GM18858 (cell line): ENCODE results near the gene DHDH.

Experiments used
- ATAC-seq: cut with Tn5 transposase; IDR thresholded peaks from one replicate; pipeline ENCODE4 v1.9.1; 2021; ENCODE audit not compliant: unreplicated experiment

Gene DHDH

GRCh38 chr19:48946463-48947257 is 13.2 kb downstream of the DHDH start:
- ATAC-seq, result no peak

- ATAC-seq, result no peak
Measured at GRCh38 chr19:48947258-48947542, 13.7 kb downstream of the DHDH start.

- no peak for ATAC-seq
Measured at GRCh38 chr19:48950159-48950558, 16.7 kb downstream of the DHDH start.

- no peak for ATAC-seq
Measured at GRCh38 chr19:48950830-48951519, 17.5 kb downstream of the DHDH start.

- no peak for ATAC-seq
Measured at GRCh38 chr19:48953141-48953540, 19.6 kb downstream of the DHDH start.

- ATAC-seq, result no peak
Measured at GRCh38 chr19:48953990-48954594, 20.6 kb downstream of the DHDH start.

- peak; percentile 54 for ATAC-seq
Measured at GRCh38 chr19:48954595-48955307, 21.3 kb downstream of the DHDH start, which contains the start of gene BAX. Gene BAX (plus strand): TSS chr19:48954875. CDS start chr19:48954929, 54 bp downstream.

- ATAC-seq, result peak; percentile 10
Measured at GRCh38 chr19:48955308-48955958, 21.9 kb downstream of the DHDH start.

- ATAC-seq, result no peak
Measured at GRCh38 chr19:48958006-48958405, 24.5 kb downstream of the DHDH start.

GRCh38 chr19:48959341-48960239 is 26.1 kb downstream of the DHDH start:
- ATAC-seq, result no peak

- no peak for ATAC-seq
Measured at GRCh38 chr19:48961051-48961649, 27.7 kb downstream of the DHDH start.

GRCh38 chr19:48961673-48962028 is 28.2 kb downstream of the DHDH start:
- ATAC-seq, result no peak

GRCh38 chr19:48962029-48962848 is 28.7 kb downstream of the DHDH start:
- ATAC-seq, result no peak

- ATAC-seq, result no peak
Measured at GRCh38 chr19:48962849-48963165, 29.3 kb downstream of the DHDH start.

- ATAC-seq, result no peak
Measured at GRCh38 chr19:48963371-48964204, 30.1 kb downstream of the DHDH start.

- ATAC-seq, result no peak
Measured at GRCh38 chr19:48964205-48965039, 30.9 kb downstream of the DHDH start.
